IPS-18a (cell line): ENCODE results near the gene FLRT3.
A peak's percentile ranks its signal among the peaks of the same experiment; 100 is the strongest.

ENCODE experiments used
- H3K27ac ChIP-seq: one replicate; pipeline ENCODE4 v1.5.1; 2013; ENCODE audit warnings: low read length
- H3K27me3 ChIP-seq: one replicate; pipeline ENCODE4 v1.6.1; 2013; ENCODE audit warnings: mild to moderate bottlenecking, low read length; ENCODE audit not compliant: control insufficient read depth, insufficient read depth
- H3K36me3 ChIP-seq: one replicate; pipeline ENCODE4 v1.6.1; 2013; ENCODE audit warnings: low read depth, low read length; ENCODE audit not compliant: control insufficient read depth
- H3K4me1 ChIP-seq: one replicate; pipeline ENCODE4 v1.6.1; 2013; ENCODE audit warnings: low read depth, low read length; ENCODE audit not compliant: control insufficient read depth
- H3K4me3 ChIP-seq: one replicate; pipeline ENCODE4 v1.5.1; 2013; ENCODE audit warnings: low read length
- H3K9ac ChIP-seq: one replicate; pipeline ENCODE4 v1.6.1; 2013; ENCODE audit warnings: mild to moderate bottlenecking, low read length, moderate library complexity
- H3K9me3 ChIP-seq: one replicate; pipeline ENCODE4 v1.6.1; 2013; ENCODE audit warnings: low read depth, low read length; ENCODE audit not compliant: control insufficient read depth

Gene FLRT3

GRCh38 chr20:14344746-14345145 is 7.3 kb upstream of the FLRT3 start:
- Histone ChIP-seq H3K27me3 (no peaks in the 10 kb centered on the region), H3K4me3 (no peak overlapping the region), H3K27ac (no peak overlapping the region), H3K36me3 (no peaks in the 10 kb centered on the region), H3K9ac (no peak overlapping the region), H3K4me1 (no peaks in the 10 kb centered on the region), H3K9me3 (no peaks in the 10 kb centered on the region)

DNA sequence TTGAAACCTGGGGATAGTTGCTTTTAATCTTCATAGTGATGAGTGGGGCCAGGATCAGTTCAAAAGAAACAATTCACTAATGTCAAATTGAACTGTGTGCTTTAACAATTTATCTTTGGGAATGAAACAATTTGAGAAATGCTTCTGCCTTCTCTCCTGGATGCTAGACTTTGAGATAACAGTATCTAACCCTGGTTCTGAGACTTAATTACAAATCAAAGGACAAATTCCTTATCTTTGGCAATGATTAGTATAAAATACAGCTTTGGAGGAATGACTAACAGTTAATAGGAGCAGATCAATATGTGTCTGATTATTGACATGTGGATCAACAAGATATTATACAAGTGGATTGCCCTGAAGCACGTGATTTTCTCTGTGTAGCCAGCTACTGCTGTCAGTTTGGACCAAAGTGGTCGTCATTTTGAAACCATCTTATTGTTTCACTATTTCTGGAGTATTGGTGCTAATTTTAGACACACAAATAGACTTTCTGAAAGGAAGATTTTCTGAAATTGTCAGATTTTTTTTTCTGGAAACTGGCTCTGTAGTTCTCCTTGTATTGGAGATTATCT is 6.2 kb upstream of the FLRT3 start:
- H3K27me3 ChIP-seq, result no peaks in the 10 kb centered on the region
- H3K4me1 ChIP-seq, result no peaks in the 10 kb centered on the region
- H3K9me3 ChIP-seq, result no peaks in the 10 kb centered on the region
- H3K9ac ChIP-seq, result no peak overlapping the region
- no peak overlapping the region for H3K4me3 ChIP-seq
- no peak overlapping the region for H3K27ac ChIP-seq
- no peaks in the 10 kb centered on the region for H3K36me3 ChIP-seq

DNA sequence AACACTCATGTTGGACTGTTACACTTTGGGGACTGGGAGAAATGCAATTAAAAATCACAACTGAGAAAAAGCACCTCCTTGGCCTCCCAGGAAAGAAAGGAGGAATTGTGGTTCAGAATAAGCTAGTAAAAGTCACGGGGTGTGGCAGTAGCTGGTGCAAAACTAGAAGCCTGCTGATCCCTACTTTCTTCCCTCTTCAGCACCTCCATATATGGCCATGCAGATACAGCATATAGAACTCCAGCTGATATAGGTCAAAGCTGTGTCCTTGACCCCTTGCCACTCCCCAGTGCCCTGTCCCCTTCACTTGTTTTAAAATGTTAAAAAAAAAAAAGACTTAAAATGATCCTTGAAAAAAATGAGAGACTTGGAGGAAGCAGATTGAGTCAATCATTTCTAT is 5.5 kb upstream of the FLRT3 start:
- Histone ChIP-seq H3K36me3 (no peaks in the 10 kb centered on the region), H3K9me3 (no peaks in the 10 kb centered on the region), H3K4me3 (no peak overlapping the region), H3K27ac (no peak overlapping the region), H3K9ac (no peak overlapping the region), H3K4me1 (no peaks in the 10 kb centered on the region), H3K27me3 (no peaks in the 10 kb centered on the region)

- no peak overlapping the region for H3K9ac ChIP-seq
- H3K4me1 ChIP-seq, result peaks cover under 1% of the 10 kb centered on the region
- H3K9me3 ChIP-seq, result no peaks in the 10 kb centered on the region
- no peak overlapping the region for H3K27ac ChIP-seq
- no peaks in the 10 kb centered on the region for H3K27me3 ChIP-seq
- H3K36me3 ChIP-seq, result no peaks in the 10 kb centered on the region
- no peak overlapping the region for H3K4me3 ChIP-seq
Observed at GRCh38 chr20:14341801-14342200, 4.4 kb upstream of the FLRT3 start.

DNA sequence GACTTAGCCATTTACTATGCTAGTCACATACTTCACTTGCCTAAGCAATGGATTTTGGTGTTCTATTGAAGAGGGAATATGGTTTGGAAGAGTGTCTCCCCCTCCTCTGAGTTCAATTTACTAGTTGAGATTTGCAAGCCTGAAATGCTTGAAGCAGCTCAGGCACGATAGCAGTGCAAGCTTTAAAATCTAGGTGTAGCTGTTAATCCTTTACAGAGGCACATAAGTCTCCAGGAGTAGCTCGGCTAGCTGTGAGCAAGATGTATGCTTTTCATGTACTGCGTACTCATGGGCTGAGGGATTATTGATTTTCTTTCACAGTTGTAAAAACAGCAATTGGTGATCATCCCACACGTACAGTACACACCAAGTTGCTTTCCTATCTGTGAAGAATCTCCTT is 726 bp downstream of the FLRT3 start:
- peaks cover 29% of the 10 kb centered on the region for H3K4me1 ChIP-seq
- no peak overlapping the region for H3K27ac ChIP-seq
- H3K9ac ChIP-seq, result peak overlapping the region; percentile 43
- no peaks in the 10 kb centered on the region for H3K9me3 ChIP-seq
- H3K4me3 ChIP-seq, result peak overlapping the region; percentile 64
- H3K27me3 ChIP-seq, result peaks cover 7% of the 10 kb centered on the region
- H3K36me3 ChIP-seq, result no peaks in the 10 kb centered on the region

- peak overlapping the region; percentile 30 for H3K4me3 ChIP-seq
- peaks cover 37% of the 10 kb centered on the region for H3K4me1 ChIP-seq
- H3K9ac ChIP-seq, result no peak overlapping the region
- H3K9me3 ChIP-seq, result no peaks in the 10 kb centered on the region
- peaks cover 15% of the 10 kb centered on the region for H3K27me3 ChIP-seq
- no peak overlapping the region for H3K27ac ChIP-seq
- no peaks in the 10 kb centered on the region for H3K36me3 ChIP-seq
Observed at GRCh38 chr20:14335052-14335451, 2.4 kb downstream of the FLRT3 start.

GRCh38 chr20:14334306-14334930 is 3.0 kb downstream of the FLRT3 start:
- Histone ChIP-seq H3K4me1 (peaks cover 37% of the 10 kb centered on the region), H3K4me3 (peak overlapping the region; percentile 51), H3K9me3 (no peaks in the 10 kb centered on the region), H3K36me3 (no peaks in the 10 kb centered on the region), H3K27ac (no peak overlapping the region), H3K9ac (peak overlapping the region; percentile 10), H3K27me3 (peaks cover 15% of the 10 kb centered on the region)

- Histone ChIP-seq H3K36me3 (no peaks in the 10 kb centered on the region), H3K4me3 (peak overlapping the region; percentile 51), H3K9me3 (no peaks in the 10 kb centered on the region), H3K27ac (no peak overlapping the region), H3K27me3 (peaks cover 15% of the 10 kb centered on the region), H3K9ac (peak overlapping the region; percentile 10), H3K4me1 (peaks cover 37% of the 10 kb centered on the region)
Observed at GRCh38 chr20:14333721-14334120, 3.7 kb downstream of the FLRT3 start.

DNA sequence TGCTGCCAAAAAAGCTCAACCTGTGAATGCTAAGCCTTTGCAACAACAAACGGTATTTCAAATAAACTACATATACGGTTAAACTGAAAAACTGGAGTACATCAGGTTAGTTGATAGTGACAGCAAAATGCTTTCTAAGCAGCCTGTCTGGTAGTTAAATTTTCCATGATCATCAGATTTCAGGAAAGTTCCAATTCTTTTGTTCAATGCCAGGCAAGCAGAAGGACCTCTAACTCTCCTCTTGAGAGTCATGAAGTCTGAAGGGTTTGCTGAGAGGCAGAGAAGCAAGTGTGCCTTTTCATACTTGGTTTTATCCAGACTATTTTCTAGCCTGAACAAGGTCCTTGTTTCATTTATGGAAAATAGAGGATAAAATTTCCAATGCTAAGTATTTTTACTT is 4.5 kb downstream of the FLRT3 start:
- H3K9ac ChIP-seq, result no peak overlapping the region
- H3K27me3 ChIP-seq, result peaks cover 15% of the 10 kb centered on the region
- H3K36me3 ChIP-seq, result no peaks in the 10 kb centered on the region
- H3K9me3 ChIP-seq, result no peaks in the 10 kb centered on the region
- no peak overlapping the region for H3K27ac ChIP-seq
- peaks cover 37% of the 10 kb centered on the region for H3K4me1 ChIP-seq
- no peak overlapping the region for H3K4me3 ChIP-seq

- H3K27ac ChIP-seq, result no peak overlapping the region
- no peak overlapping the region for H3K9ac ChIP-seq
- no peaks in the 10 kb centered on the region for H3K9me3 ChIP-seq
- peaks cover 15% of the 10 kb centered on the region for H3K27me3 ChIP-seq
- peaks cover 35% of the 10 kb centered on the region for H3K4me1 ChIP-seq
- H3K4me3 ChIP-seq, result no peak overlapping the region
- no peaks in the 10 kb centered on the region for H3K36me3 ChIP-seq
Observed at GRCh38 chr20:14331646-14332045, 5.8 kb downstream of the FLRT3 start.

- Histone ChIP-seq H3K4me1 (no peaks in the 10 kb centered on the region), H3K4me3 (no peak overlapping the region), H3K36me3 (no peaks in the 10 kb centered on the region), H3K27me3 (no peaks in the 10 kb centered on the region), H3K9me3 (no peaks in the 10 kb centered on the region), H3K9ac (no peak overlapping the region), H3K27ac (no peak overlapping the region)
Observed at GRCh38 chr20:14319704-14320103, 17.7 kb downstream of the FLRT3 start.

DNA sequence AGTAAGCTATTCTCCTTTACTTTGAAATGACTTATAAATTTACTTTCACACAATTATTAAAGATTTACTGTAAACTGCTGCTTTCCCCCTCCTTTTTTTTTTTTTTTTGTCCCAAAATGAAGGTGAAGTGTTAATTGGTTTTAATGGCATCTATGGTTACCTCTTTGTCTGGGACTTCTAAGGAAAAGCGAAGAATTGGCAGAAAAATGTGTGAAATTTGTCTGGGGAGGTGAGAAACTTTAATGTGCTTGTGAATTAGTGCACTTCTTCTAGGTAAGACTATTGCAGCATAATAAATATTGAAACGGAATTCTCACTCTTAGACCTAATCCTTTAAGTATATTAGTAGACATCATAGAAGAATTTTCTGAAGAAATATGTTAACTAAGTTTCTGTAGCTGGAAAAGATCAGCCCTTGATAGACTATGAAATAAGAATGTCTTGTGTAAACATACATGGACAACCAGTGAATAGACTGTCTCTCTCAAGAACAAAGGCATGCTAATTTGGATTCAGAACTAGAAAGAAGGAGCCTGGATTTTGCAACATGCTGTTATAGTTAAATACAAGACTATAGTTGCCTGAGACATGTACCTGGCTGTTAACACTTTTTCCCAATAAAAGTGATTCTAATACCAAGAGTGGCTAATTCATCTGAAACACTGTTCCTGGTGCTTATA is 23.9 kb downstream of the FLRT3 start:
- no peak overlapping the region for H3K4me3 ChIP-seq
- no peaks in the 10 kb centered on the region for H3K4me1 ChIP-seq
- H3K27me3 ChIP-seq, result no peaks in the 10 kb centered on the region
- H3K9ac ChIP-seq, result no peak overlapping the region
- no peaks in the 10 kb centered on the region for H3K9me3 ChIP-seq
- no peaks in the 10 kb centered on the region for H3K36me3 ChIP-seq
- no peak overlapping the region for H3K27ac ChIP-seq
